Subcutaneous abdominal adipose tissue (tissue), 5 donors: Measurements from ENCODE around the gene DNMT1.
A peak's percentile ranks its signal among the peaks of the same experiment; 100 is the strongest.

Experiments
- H3K27ac ChIP-seq: one replicate; pipeline ENCODE4 v1.7.0; 2013; ENCODE audit warnings: low read depth, mild to moderate bottlenecking, inconsistent platforms, low read length, moderate library complexity
- H3K27me3 ChIP-seq, 5 donors: one replicate each; pipeline ENCODE4 v1.7.0; 2013; ENCODE audit warnings: low read length in 5 of 5, inconsistent platforms in 1 of 5; ENCODE audit not compliant: control insufficient read depth in 5 of 5, insufficient read depth in 4 of 5
- H3K36me3 ChIP-seq, 5 donors: one replicate each; pipeline ENCODE4 v1.7.0; 2013; ENCODE audit warnings: low read length in 5 of 5; ENCODE audit not compliant: control insufficient read depth in 5 of 5, insufficient read depth in 5 of 5
- H3K4me1 ChIP-seq, 5 donors: one replicate each; pipeline ENCODE4 v1.7.0; 2013; ENCODE audit warnings: low read length in 5 of 5, mild to moderate bottlenecking in 3 of 5, moderate library complexity in 1 of 5; ENCODE audit not compliant: control insufficient read depth in 5 of 5, insufficient read depth in 5 of 5
- H3K4me3 ChIP-seq, 5 donors: one replicate each; pipeline ENCODE4 v1.7.0; 2013; ENCODE audit warnings: low read length in 5 of 5, low read depth in 1 of 5
- H3K9ac ChIP-seq, 5 donors: one replicate each; pipeline ENCODE4 v1.7.0; 2013; ENCODE audit warnings: low read length in 5 of 5, mild to moderate bottlenecking in 4 of 5, moderate library complexity in 3 of 5
- H3K9me3 ChIP-seq, 5 donors: one replicate each; pipeline ENCODE4 v1.7.0; 2013; ENCODE audit warnings: low read length in 5 of 5; ENCODE audit not compliant: control insufficient read depth in 5 of 5
- donor health status: healthy.
- donor health status: healthy.
- donor health status: healthy.
- donor health status: healthy.
- donor health status: healthy.

DNMT1 gene

GRCh38 chr19:10093295-10094186 is 101.2 kb downstream of the DNMT1 start:
- no peak overlapping the region for H3K27ac ChIP-seq
- H3K9me3 ChIP-seq: peaks cover 0 to 3% (median 0%) of the 10 kb centered on the region in 5 donors
- H3K9ac ChIP-seq: no peak overlapping the region
- H3K36me3 ChIP-seq: peaks cover 0 to 40% (median 31%) of the 10 kb centered on the region in 5 donors
- H3K27me3 ChIP-seq: no peaks in the 10 kb centered on the region
- H3K4me1 ChIP-seq: peaks cover 0 to 14% (median 7%) of the 10 kb centered on the region in 5 donors
- H3K4me3 ChIP-seq: no peak overlapping the region

DNA sequence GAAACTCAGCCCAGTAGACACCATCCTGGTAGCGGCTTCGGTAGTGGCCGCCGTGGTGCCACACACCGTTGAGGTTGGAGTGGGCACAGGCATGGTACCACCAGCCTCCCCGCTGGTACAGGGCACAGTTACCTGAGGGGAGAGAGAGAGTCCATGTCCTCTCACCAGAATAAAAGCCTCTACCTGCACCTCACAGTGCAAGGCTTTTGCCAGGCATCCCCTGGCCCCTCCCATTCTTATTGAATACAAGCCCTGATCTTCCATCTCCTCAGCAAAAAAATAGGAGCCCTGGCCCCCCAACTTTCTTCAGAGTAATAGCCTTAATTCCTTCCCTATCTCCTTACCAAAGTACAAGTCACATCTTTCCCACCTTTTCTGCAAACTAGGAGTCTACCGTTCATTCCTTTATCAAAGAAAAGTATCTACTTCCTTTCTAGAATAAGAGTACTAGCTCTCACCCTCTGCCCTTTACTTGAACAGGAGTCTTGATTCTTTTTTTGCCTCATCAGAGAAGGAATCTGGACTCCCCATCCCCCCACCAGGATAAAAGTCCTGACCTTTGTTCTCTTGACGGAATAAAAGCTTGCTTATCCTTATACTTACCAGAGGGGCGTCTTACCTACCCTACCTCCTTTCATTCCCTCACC is 102.0 kb downstream of the DNMT1 start:
- no peak overlapping the region for H3K4me3 ChIP-seq
- H3K9ac ChIP-seq: no peak overlapping the region
- peaks cover 0 to 14% (median 7%) of the 10 kb centered on the region in 5 donors for H3K4me1 ChIP-seq
- peaks cover 0 to 3% (median 0%) of the 10 kb centered on the region in 5 donors for H3K9me3 ChIP-seq
- H3K36me3 ChIP-seq: peaks cover 0 to 40% (median 31%) of the 10 kb centered on the region in 5 donors
- H3K27ac ChIP-seq: no peak overlapping the region
- no peaks in the 10 kb centered on the region for H3K27me3 ChIP-seq

- H3K27ac ChIP-seq: no peak overlapping the region
- H3K4me1 ChIP-seq: peaks cover 0 to 16% (median 10%) of the 10 kb centered on the region in 5 donors
- H3K4me3 ChIP-seq: no peak overlapping the region
- H3K9me3 ChIP-seq: peaks cover 0 to 3% (median 0%) of the 10 kb centered on the region in 5 donors
- H3K27me3 ChIP-seq: no peaks in the 10 kb centered on the region
- H3K36me3 ChIP-seq: peaks cover 0 to 40% (median 31%) of the 10 kb centered on the region in 5 donors
- H3K9ac ChIP-seq: no peak overlapping the region
Measured at GRCh38 chr19:10091895-10092641, 102.7 kb downstream of the DNMT1 start.

DNA sequence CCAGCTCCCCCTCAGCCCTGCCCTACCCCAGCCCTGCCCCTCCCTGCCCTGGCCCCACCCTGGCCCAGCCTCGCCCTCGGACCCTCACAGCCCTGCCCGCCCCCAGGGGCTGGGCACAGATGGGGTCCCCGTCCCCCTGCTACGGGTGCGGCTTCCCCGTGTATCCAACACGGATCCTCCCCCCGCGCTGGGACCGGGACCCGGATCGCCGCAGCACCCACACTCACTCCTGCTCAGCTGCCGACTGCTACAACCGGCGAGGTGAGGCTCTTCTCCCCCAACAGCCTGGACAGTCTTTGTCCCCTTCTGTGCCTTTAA is 103.4 kb downstream of the DNMT1 start:
- Histone ChIP-seq H3K27ac (no peak overlapping the region), H3K9me3 (peaks cover 0 to 3% (median 0%) of the 10 kb centered on the region in 5 donors), H3K27me3 (no peaks in the 10 kb centered on the region), H3K4me1 (peaks cover 0 to 18% (median 12%) of the 10 kb centered on the region in 5 donors), H3K36me3 (peaks cover 0 to 40% (median 31%) of the 10 kb centered on the region in 5 donors), H3K4me3 (no peak overlapping the region), H3K9ac (no peak overlapping the region)

DNA sequence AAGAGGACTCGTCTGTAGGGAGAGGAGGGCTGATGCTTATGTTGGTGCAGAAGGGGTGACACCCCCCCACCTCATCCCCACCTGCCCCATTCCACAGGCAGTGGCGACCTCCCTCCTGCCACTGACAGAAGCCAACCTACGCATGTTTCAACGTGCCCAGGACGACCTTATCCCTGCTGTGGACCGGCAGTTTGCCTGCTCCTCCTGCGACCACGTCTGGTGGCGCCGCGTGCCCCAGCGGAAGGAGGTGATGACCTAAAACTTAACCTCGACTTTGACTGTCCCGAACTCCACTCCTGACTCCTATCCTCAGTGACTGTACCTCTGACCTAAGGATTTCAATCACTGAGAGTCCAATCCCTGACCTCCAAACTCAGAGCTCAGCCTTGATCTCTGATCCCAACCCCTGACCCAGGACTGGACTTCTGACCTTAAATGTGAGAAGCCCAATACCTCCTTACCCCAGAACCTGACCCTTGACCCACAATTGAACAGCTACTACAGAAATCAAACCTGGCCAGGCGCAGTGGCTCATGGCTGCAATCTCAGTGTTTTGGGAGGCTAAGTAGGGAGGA is 104.9 kb downstream of the DNMT1 start:
- peaks cover 0 to 3% (median 0%) of the 10 kb centered on the region in 5 donors for H3K9me3 ChIP-seq
- peaks cover 0 to 40% (median 31%) of the 10 kb centered on the region in 5 donors for H3K36me3 ChIP-seq
- H3K4me3 ChIP-seq: no peak overlapping the region
- H3K9ac ChIP-seq: no peak overlapping the region
- no peak overlapping the region for H3K27ac ChIP-seq
- H3K27me3 ChIP-seq: no peaks in the 10 kb centered on the region
- peaks cover 0 to 17% (median 16%) of the 10 kb centered on the region in 5 donors for H3K4me1 ChIP-seq

- Histone ChIP-seq H3K4me1 (peaks cover 0 to 17% (median 16%) of the 10 kb centered on the region in 5 donors), H3K4me3 (no peak overlapping the region), H3K27ac (no peak overlapping the region), H3K9ac (no peak overlapping the region), H3K36me3 (peaks cover 0 to 40% (median 31%) of the 10 kb centered on the region in 5 donors), H3K27me3 (no peaks in the 10 kb centered on the region), H3K9me3 (peaks cover 0 to 3% (median 0%) of the 10 kb centered on the region in 5 donors)
Measured at GRCh38 chr19:10088949-10089554, 105.7 kb downstream of the DNMT1 start.

DNA sequence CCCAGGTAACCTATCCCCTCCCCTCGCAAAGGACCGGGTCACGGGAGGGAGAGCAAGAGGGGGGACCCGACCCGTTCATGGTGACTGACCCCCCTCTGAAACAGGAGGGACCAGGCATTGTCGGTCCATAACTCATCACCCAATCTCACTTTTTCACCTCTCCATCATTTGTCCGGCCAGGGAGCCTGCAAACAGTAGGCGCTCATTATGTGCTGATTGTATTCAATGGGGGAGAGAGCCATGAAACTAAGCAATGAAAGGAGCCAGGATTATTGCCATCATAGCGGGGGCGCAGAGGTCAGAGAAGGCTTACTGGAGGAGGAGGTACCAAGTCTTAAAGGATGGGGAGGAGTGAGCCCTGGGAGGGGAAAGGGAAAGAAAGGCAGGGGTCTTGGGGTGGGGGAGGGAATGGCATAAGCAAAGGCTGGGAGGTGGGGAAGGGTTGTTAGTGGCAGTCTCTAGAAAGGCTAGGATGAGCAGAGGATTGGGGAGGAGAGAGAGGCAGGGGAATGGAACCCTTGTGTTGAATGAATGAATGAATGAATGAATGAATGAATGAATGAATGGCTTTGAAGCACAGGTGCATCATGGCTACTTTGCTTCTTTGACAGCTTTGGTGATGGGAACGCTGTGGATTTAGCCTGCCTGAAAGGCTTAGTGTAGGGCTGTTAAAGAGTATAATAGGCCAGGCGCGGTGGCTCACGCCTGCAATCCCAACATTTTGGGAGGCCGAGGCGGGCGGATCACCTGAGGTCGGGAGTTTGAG is 107.3 kb downstream of the DNMT1 start:
- Histone ChIP-seq H3K27me3 (peaks cover 0 to 3% (median 0%) of the 10 kb centered on the region in 5 donors), H3K9ac (peak overlapping the region in 3 of 5 donors; percentile 20 to 82 (median 59)), H3K27ac (peak overlapping the region; percentile 70), H3K4me1 (peaks cover 0 to 17% (median 16%) of the 10 kb centered on the region in 5 donors), H3K9me3 (peaks cover 0 to 3% (median 0%) of the 10 kb centered on the region in 5 donors), H3K4me3 (peak overlapping the region in 4 of 5 donors; percentile 78 to 91 (median 88)), H3K36me3 (peaks cover 0 to 30% (median 27%) of the 10 kb centered on the region in 5 donors)

- Histone ChIP-seq H3K4me3 (peak overlapping the region; percentile 66 to 91 (median 87)), H3K27ac (peak overlapping the region; percentile 70), H3K9me3 (peaks cover 0 to 3% (median 0%) of the 10 kb centered on the region in 5 donors), H3K27me3 (peaks cover 0 to 3% (median 0%) of the 10 kb centered on the region in 5 donors), H3K36me3 (peaks cover 0 to 22% (median 19%) of the 10 kb centered on the region in 5 donors), H3K4me1 (peaks cover 0 to 17% (median 16%) of the 10 kb centered on the region in 5 donors), H3K9ac (peak overlapping the region in 4 of 5 donors; percentile 82 to 90 (median 86))
Measured at GRCh38 chr19:10086591-10087192, 108.1 kb downstream of the DNMT1 start.
